ENCODE results near the gene DNAJB14. TPM values are rescaled to one million over a fixed set of nuclear protein-coding genes. Genes with fewer than 3 reads are reported as not detected.

Gene DNAJB14
- total RNA-seq, 2 experiments from 2014 or later: 40.0 to 42.5 TPM

DNA sequence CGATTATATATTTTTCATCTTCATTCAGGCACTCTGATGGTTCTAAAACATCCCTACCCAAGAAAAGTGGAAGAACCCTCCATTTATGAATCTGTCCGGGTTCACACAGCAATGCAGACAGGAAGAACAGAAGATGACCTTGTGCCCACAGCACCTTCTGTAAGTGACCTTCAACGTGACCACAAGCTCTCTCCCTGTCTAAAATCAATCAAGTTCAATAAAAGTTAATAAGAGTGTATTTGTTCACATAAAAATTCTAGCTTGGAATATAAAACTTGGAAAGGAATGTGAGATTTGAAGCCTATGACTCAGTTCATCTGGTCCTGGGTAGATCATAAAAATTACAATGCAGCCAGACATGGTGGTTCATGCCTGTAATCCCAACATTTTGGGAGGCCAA, 93.2 kb downstream of the DNAJB14 start:
- H3K4me1 Mint-ChIP-seq (ENCODE audit: low read depth): peaks cover 66% of the 10 kb centered on the region
- POLR2A ChIA-PET: interaction anchor here (1.2 kb wide), 1 partner anchor 20 kb away, joined by 3 read pairs; no protein-coding TSS in a partner anchor
- no peak overlapping the region for H3K4me3 Mint-ChIP-seq
- H3K27ac Mint-ChIP-seq: no peak overlapping the region
- H3K9me3 Mint-ChIP-seq: no peaks in the 10 kb centered on the region
- CTCF ChIA-PET: interaction anchor here (0.9 to 2.5 kb wide), 2 partner anchors 32 to 44 kb away, joined by 3 to 9 read pairs; no protein-coding TSS in a partner anchor
- intact Hi-C loops (cut with micrococcal nuclease): loop anchor here (5.0 kb wide), 1 partner anchor 36 kb away; the partner anchor contains the start of gene DAPP1
- no peak for TF ChIP-seq CTCF (IDR thresholded peaks at IDR 0.05)
- no peak for DNase-seq
- no peaks in the 10 kb centered on the region for H3K27me3 Mint-ChIP-seq
- ATAC-seq: no peak
- H3K36me3 Mint-ChIP-seq (ENCODE audit: low read depth): peaks cover 20% of the 10 kb centered on the region

DNA sequence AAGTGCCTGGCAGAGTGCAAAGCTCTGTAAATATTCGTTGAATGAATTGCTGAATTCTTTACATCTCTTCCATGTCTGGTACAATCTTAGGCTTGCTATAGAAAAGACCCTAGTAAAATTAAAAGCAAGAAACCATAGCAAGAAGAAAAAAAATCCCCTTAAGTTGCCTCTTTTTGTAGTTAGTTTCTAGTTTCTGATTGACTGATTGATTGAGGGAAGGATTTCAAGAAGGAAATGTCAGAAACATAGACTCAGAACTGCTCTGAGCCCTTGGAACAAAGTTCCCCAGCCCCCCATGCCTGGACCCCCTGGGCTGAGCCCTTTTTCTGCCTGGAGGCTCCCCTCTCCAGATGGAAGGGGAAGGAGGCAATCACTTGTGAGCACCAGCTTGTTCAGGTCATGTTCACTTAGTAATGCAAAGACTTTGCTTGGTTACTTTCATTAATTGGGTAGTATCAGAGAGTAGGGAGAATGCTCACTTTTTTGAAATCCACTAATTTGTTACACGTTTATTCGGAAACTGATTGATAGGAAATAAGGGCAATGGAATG, 94.1 kb downstream of the DNAJB14 start:
- H3K4me1 Mint-ChIP-seq (ENCODE audit: low read depth): peaks cover 73% of the 10 kb centered on the region
- ChIA-PET POLR2A (interaction anchor here (1.1 kb wide), 2 partner anchors 40 to 96 kb away, joined by 5 to 9 read pairs; no protein-coding TSS in a partner anchor), CTCF (interaction anchor here (0.9 to 2.5 kb wide), 3 partner anchors 32 to 95 kb away, joined by 3 to 9 read pairs (median 3); no protein-coding TSS in a partner anchor)
- TF ChIP-seq CTCF (IDR thresholded peaks at IDR 0.05): no peak
- DNase-seq (peak; percentile 11), ATAC-seq (peak; percentile 12)
- intact Hi-C loops (cut with micrococcal nuclease): loop anchor here (5.0 kb wide), 1 partner anchor 35 kb away; the partner anchor contains the start of gene DAPP1
- no peaks in the 10 kb centered on the region for H3K27me3 Mint-ChIP-seq
- H3K27ac Mint-ChIP-seq: peak overlapping the region; percentile 90
- H3K36me3 Mint-ChIP-seq (ENCODE audit: low read depth): peaks cover 20% of the 10 kb centered on the region
- no peaks in the 10 kb centered on the region for H3K9me3 Mint-ChIP-seq
- H3K4me3 Mint-ChIP-seq: peak overlapping the region; percentile 29

DNA sequence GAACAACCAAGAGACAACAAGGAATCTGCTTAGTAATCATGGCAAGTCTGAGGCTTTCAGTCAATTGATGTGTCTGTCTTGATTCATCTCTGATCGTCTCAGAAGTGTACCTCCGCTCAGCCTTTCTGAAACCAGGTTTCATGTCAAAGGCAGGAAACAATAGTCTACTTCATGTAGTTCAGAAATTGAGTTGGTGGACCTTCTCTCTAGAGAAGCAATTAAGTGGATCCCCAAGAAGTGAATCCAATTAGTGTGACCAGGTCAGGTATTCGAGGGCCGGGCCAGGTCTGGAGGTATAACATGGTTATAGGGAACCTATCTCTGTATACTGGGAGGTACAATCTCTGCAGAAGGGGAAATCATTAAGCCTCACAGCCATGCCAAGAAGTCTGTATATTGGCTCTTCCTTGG, 97.8 kb downstream of the DNAJB14 start:
- intact Hi-C loops (cut with micrococcal nuclease): no loop called here
- H3K9me3 Mint-ChIP-seq: no peaks in the 10 kb centered on the region
- CTCF ChIA-PET: interaction anchor here (1.3 kb wide), 1 partner anchor 37 kb away, joined by 6 read pairs; no protein-coding TSS in a partner anchor
- peaks cover 9% of the 10 kb centered on the region for H3K36me3 Mint-ChIP-seq (ENCODE audit: low read depth)
- no peaks in the 10 kb centered on the region for H3K27me3 Mint-ChIP-seq
- H3K27ac Mint-ChIP-seq: peak overlapping the region; percentile 84
- no peak for TF ChIP-seq CTCF (IDR thresholded peaks at IDR 0.05)
- H3K4me1 Mint-ChIP-seq (ENCODE audit: low read depth): peaks cover 72% of the 10 kb centered on the region
- DNase-seq: peak; percentile 49
- POLR2A ChIA-PET: interaction anchor here (1.1 kb wide), 1 partner anchor 8 kb away, joined by 4 read pairs; no protein-coding TSS in a partner anchor
- ATAC-seq: peak; percentile 40
- H3K4me3 Mint-ChIP-seq: no peak overlapping the region

GRCh38 chr4:99847362-99847976, 98.9 kb downstream of the DNAJB14 start:
- peak overlapping the region; percentile 84 for H3K27ac Mint-ChIP-seq
- no peak for TF ChIP-seq CTCF (IDR thresholded peaks at IDR 0.05)
- CTCF ChIA-PET: interaction anchor here (1.0 to 1.5 kb wide), 5 partner anchors 9 to 104 kb away, joined by 3 to 6 read pairs (median 5); no protein-coding TSS in a partner anchor
- no peaks in the 10 kb centered on the region for H3K27me3 Mint-ChIP-seq
- intact Hi-C loops (cut with micrococcal nuclease): no loop called here
- H3K4me3 Mint-ChIP-seq: no peak overlapping the region
- ATAC-seq (peak; percentile 57), DNase-seq (peak; percentile 46)
- POLR2A ChIA-PET: interaction anchor here (0.6 to 1.7 kb wide), 4 partner anchors 9 to 1704 kb away, joined by 4 to 5 read pairs (median 5); partner anchors contain the start of gene STPG2
- peaks cover 62% of the 10 kb centered on the region for H3K4me1 Mint-ChIP-seq (ENCODE audit: low read depth)
- peaks cover 7% of the 10 kb centered on the region for H3K36me3 Mint-ChIP-seq (ENCODE audit: low read depth)
- H3K9me3 Mint-ChIP-seq: no peaks in the 10 kb centered on the region

Measured in activated CD8-positive, alpha-beta T cell treated with anti-CD3 and anti-CD28 coated beads for 36 hours (primary cell).